HG03196 (cell line): ENCODE results near the gene SUPT3H.
"Not testable (repeated sequence)": the region's sequence is repeated elsewhere in the genome, so short reads cannot be mapped to it uniquely, and the experiment has no call there.

Experiments
- ATAC-seq: cut with Tn5 transposase; IDR thresholded peaks from one replicate; pipeline ENCODE4 v1.9.1; 2021; ENCODE audit not compliant: unreplicated experiment

Gene SUPT3H

DNA sequence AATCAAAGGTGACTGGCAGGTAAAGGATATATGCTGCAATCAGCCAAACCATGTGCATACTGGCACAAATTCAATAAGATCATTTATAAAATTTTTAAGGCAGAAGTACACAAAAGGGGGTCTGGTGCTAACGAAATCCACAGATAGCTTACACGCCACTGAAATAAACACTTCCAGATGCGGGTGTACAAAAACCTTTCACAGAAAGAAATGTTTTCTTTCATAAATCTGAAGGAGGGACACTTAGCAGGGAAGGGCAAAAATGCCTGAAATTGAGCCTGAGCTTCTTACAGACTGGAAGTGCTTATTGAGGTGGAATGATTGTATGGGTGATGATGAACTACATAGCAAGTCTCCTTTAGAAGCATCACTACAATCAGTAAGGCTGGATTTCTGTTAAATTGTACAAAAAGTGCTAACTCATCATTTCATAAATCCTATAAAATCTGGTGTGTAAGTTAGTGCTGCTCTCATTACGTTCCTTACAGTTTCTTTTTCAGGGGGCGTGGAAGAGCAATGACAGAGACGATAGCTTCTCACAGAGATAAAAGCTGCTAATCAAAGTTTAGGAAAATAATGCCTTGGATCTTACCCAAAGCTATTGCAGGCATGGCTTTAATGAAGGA lies 458.9 kb downstream of the SUPT3H start:
- no peak for ATAC-seq

GRCh38 chr6:44917430-44917829 lies 460.3 kb downstream of the SUPT3H start:
- no peak for ATAC-seq

DNA sequence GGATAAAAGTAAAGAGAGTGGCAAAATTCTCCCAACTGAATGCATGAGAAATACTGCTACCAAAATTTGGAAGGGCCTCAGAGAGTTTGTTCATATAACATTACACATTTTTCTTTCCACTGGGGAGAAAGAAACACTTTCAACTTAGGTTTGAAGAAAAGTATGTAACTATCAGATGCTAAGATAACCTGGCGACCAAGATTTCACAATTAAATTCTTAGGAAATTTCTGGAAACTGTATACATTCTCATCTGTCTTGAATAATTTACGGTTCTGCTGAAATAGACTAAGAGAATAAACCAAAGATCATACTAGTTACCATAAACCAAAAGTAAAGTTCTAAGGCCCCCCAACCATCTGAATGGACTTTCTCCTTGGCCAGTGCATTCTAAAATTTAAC lies 462.6 kb downstream of the SUPT3H start:
- ATAC-seq = no peak

DNA sequence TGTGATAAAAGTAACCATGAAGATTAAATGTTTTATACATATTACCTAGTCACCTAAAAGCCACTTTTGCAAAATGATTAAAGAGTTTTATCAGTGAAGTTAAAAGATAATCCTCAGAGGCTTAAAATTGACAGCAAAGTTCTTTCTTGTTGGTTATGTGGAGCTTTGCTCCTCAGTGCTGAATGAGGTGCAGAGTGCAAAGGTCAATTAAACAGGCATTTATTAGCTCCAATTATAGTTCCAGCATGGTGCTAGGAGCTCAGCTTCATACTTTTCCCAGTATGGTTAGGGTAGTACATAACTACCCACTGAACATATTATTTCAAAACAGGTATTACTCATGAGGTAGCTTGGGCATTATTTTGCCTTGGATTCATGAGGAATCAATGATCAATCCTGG lies 463.6 kb downstream of the SUPT3H start:
- ATAC-seq = no peak

DNA sequence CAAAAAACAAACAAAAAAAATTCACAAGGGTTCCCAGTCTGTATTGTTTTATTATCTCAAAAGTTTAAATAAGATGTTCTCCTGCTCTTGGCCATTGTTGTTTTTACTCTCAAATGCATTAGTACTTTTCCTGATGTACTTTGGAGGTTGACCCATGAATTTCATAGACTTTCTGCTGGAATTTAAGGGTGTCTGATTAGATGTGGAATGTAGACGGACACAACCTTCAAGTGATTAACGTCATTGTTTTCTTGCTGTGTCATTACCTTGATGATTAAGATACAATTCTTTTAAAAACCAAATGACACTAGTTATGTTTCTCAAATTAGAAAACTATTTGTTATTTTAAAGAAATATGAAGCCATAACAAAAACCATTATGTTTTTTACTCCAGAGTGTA lies 471.0 kb downstream of the SUPT3H start:
- no peak for ATAC-seq

DNA sequence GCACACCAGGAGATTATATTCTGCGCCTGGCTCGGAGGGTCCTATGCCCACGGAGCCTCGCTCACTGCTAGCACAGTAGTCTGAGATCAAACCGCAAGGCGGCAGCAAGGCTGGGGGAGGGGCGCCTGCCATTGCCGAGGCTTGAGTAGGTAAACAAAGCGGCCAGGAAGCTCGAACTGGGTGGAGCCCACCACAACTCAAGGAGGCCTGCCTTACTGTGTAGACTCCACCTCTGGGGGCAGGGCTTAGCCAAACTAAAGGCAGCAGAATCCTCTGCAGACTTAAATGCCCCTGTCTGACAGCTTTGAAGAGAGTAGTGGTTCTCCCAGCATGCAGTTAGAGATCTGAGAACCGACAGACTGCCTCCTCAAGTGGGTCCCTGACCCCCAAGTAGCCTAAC lies 477.4 kb downstream of the SUPT3H start:
- not testable (repeated sequence) for ATAC-seq

GRCh38 chr6:44898296-44898930 lies 479.3 kb downstream of the SUPT3H start:
- no peak for ATAC-seq

GRCh38 chr6:44897316-44897715 lies 480.4 kb downstream of the SUPT3H start:
- no peak for ATAC-seq

DNA sequence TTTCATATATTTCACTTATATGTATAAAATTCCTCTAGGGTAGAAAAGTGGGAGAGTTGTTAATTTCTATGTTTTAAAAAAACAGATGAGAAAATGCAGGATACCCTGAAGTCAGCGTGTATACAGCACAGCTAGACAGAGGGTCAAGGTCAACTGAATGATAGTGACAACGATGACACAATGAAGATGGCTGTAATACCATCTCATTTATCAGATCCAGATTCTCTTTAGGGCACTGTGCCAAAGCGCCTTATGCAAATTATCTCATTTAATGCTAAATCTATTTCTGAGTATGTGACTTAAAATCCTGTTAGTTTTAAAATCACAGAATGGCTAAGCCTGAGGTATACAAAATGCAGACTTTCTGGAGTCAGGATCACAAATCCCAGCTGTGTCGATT lies 481.0 kb downstream of the SUPT3H start:
- no peak for ATAC-seq

GRCh38 chr6:44892579-44892978 lies 485.2 kb downstream of the SUPT3H start:
- ATAC-seq = no peak

GRCh38 chr6:44879071-44879470 lies 498.7 kb downstream of the SUPT3H start:
- not testable (repeated sequence) for ATAC-seq

DNA sequence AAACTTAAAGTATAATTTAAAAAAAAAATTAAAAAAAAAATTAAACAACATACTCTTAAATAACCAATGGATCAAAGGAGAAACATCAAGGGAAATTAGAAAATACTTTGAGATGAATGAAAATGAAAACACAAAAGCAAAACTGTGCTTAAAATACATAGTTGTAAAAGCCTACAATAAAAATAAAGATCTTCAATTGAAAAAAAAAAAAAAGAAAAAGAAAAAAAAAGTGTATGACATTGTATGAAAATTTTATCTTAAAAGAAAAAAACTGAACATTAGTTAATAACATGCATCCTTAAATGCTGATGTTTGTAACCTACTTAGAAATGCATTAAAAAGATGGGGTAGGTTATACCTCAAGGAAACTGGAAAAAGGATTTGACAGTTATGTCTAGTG lies 501.1 kb downstream of the SUPT3H start:
- ATAC-seq = not testable (repeated sequence)

DNA sequence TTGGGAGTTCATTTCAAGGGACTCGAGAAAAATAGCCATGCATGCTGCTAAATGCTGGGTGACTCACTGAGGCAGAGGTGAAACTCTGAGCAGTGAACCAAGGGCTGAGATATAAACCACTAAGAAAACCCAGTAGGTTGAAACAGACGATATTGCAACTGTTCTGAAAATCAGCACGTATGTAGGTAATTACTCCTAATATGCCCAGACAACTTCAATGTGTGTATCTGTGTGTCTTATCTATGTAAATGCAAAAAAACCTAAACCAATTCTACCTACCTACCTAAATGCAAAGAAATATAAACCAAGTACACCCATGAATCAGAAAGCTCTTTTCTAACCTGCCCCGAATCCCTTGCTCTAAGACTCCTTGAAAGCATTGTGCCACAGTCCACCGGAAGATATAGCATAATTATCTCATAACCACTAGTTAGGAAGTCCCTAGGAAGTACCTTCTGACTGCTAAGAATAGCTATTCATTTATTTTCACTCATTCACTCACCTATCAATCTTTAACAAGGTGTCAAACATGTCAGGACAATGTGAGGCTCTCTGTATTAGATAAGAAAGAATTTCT lies 508.3 kb downstream of the SUPT3H start:
- peak; percentile 91 for ATAC-seq

DNA sequence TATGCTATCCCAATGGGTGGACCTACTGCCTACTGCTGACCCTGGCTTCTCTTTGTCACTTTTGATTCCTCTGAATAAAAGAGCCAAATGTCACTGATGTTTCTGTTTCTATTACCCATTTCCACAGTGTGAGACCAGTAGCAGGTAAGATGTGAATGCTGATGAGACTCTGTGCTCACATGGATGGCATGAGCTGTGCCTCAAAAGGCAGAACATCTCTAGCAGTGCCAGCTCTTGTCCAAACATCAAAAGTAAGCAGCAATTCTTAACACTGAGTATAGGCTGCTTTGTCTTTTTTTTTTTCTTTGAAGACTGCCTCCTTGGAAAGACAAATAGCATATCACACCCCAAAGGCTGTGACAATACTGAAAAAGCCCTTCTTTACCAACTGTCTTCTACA lies 508.8 kb downstream of the SUPT3H start:
- peak; percentile 23 for ATAC-seq

GRCh38 chr6:44868335-44868668 lies 509.4 kb downstream of the SUPT3H start:
- peak; percentile 25 for ATAC-seq

DNA sequence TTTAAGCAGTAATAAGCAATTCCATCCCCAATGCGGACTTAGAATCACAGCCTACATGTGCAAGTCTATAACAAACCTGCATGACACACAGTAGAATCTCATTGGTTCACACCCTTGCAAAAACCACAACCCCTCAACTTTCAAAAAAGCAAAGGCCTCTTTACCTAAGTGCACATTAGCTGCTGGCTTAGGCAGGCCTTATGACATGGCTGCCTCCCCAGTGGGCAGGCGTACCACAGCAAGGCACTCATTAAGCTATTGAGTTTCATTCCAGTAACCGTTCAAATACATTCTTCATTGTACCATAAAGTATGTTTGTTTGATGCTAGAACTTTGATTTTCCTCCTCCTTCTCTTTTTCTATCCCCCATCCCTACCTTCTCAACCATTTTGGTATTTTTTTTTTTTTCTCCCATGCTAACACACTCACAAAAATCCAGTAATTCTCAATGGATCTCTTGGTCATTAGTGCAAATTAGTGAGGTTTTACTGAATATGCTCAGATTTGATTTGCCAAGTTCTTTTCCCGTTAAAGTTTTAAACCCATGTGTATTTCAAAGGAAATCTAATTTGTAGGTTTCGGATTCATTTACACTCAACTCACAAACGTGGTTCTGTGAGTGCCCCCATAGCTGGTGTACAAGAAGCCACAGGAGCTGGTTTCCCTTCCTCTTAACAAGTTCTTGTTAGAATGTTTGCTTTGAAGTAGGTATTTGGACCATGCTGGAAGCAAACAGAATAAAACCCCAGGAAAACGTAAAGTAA lies 510.0 kb downstream of the SUPT3H start:
- ATAC-seq = peak; percentile 47

GRCh38 chr6:44865184-44865583 lies 512.5 kb downstream of the SUPT3H start:
- not testable (repeated sequence) for ATAC-seq

DNA sequence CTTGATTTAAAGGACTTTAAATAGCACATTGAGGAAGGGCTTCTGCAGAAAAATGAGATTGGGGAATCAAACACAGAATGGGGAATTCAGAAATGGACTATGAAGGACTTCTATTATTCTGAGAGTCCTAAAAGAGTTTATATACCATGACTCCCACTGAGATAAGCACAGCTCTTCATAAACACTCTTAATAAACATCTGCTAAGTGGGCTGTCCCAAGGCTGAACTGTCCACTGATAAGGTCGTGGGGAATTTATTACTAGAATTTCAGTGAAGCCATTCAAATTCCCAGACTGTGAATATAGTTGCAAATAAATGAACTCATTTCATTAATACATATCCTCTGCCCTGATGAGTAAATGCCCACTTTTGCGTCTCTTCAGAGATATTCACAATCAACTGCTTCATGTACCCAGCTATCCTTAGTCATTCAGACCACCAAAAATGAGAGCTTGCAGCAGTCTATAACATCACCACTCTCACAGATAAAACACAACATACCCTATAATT lies 517.8 kb downstream of the SUPT3H start:
- no peak for ATAC-seq

DNA sequence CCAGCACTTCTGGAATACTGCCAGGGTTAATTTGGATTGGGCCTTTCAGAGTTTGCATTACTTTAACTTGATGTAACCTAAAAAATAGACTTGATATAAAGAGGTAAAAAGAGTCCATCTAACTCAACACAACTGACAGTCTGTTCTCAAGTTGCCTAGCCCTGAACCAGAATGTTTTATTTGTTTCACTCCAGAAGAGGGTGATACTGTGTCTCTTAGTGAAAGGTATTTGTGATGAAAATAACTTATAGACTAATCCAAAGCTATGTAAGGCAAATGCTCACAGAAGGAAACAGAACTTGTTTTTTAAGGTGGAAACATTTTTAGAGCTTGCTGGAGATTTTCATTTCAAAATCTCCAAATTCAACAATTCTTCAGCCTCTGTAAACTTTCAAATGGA lies 518.7 kb downstream of the SUPT3H start:
- ATAC-seq = no peak

- ATAC-seq = no peak
Measured at GRCh38 chr6:44856479-44856878, 521.3 kb downstream of the SUPT3H start.

GRCh38 chr6:44855562-44856411 lies 521.9 kb downstream of the SUPT3H start:
- ATAC-seq = no peak
